ENCODE data around the gene RUNX1.

The RUNX1 gene

DNA sequence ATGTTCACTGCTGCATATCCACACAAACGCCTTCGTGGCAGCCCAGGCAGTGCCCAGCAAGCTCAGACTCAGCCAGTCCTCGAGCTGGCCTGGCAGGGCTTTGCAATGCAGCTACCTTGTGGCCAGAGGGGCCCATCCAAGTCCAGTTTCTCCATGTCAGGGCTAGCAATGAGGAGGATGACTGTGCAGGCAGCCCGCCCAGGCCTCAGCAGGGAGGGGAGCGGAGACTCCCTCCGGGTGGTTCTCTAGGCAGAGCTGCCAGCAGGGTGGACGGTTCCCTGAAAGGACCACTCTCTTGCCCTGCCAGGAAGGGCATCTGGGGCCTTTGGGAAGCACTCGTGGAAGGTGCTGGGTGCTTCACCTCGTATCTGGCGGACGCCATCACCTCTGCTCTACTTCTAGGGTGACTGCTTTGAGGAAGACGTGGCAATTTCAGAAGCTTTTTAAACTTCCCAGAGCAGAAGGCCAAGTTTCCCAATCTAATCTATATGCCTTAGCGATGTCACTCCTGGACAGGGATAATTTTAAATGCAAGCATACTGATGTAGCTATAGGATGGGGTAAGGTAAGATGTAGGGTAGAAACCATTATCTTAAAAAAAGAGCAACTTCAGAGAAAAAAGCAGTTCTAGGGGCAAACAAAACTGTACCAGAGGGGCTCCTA lies 56.2 kb downstream of the RUNX1 start:
- H3K36me3 ChIP-seq: no peaks in the 10 kb centered on the region
- peaks cover 29 to 32% of the 10 kb centered on the region in 2 experiments for H3K4me1 ChIP-seq (ENCODE audit: control insufficient read depth in 1 of 2, insufficient read depth in 1 of 2, low read depth in 1 of 2, low read length in 1 of 2)
- H3K4me3 ChIP-seq (ENCODE audit: low read depth in 1 of 2, low read length in 1 of 2): no peak overlapping the region
- H3K27me3 ChIP-seq: no peaks in the 10 kb centered on the region
- TF ChIP-seq, protein P1, sequence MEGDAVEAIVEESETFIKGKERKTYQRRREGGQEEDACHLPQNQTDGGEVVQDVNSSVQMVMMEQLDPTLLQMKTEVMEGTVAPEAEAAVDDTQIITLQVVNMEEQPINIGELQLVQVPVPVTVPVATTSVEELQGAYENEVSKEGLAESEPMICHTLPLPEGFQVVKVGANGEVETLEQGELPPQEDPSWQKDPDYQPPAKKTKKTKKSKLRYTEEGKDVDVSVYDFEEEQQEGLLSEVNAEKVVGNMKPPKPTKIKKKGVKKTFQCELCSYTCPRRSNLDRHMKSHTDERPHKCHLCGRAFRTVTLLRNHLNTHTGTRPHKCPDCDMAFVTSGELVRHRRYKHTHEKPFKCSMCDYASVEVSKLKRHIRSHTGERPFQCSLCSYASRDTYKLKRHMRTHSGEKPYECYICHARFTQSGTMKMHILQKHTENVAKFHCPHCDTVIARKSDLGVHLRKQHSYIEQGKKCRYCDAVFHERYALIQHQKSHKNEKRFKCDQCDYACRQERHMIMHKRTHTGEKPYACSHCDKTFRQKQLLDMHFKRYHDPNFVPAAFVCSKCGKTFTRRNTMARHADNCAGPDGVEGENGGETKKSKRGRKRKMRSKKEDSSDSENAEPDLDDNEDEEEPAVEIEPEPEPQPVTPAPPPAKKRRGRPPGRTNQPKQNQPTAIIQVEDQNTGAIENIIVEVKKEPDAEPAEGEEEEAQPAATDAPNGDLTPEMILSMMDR (IDR thresholded peaks at IDR 0.05): no peak
- H3K9me3 ChIP-seq: no peaks in the 10 kb centered on the region
- H3K27ac ChIP-seq: no peak overlapping the region

DNA sequence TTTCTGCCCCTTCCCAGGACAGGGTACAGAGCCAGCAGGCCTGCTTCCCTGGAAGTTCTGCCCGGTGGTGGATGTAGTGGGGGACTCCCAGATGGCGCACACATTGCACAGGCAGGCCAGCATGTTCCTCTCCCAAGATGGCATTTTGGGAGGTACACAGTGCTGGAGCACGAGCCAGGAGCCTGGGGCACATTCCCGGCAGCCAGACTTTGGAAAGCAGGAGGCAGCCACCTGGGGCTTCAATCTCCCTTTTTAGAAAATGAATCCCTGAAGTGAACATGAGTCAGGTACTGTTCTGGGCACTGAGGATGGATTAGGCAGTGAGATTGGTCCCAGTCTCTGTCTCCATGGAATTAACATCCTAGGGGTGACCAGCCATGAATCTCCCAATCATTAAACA lies 56.9 kb downstream of the RUNX1 start:
- Histone ChIP-seq H3K27ac (no peak overlapping the region), H3K36me3 (no peaks in the 10 kb centered on the region), H3K9me3 (no peaks in the 10 kb centered on the region), H3K4me1 (ENCODE audit: control insufficient read depth in 1 of 2, insufficient read depth in 1 of 2, low read depth in 1 of 2, low read length in 1 of 2) (peaks cover 25 to 28% of the 10 kb centered on the region in 2 experiments), H3K27me3 (no peaks in the 10 kb centered on the region), H3K4me3 (ENCODE audit: low read depth in 1 of 2, low read length in 1 of 2) (no peak overlapping the region)
- TF ChIP-seq, protein P1 (IDR thresholded peaks at IDR 0.05): no peak

DNA sequence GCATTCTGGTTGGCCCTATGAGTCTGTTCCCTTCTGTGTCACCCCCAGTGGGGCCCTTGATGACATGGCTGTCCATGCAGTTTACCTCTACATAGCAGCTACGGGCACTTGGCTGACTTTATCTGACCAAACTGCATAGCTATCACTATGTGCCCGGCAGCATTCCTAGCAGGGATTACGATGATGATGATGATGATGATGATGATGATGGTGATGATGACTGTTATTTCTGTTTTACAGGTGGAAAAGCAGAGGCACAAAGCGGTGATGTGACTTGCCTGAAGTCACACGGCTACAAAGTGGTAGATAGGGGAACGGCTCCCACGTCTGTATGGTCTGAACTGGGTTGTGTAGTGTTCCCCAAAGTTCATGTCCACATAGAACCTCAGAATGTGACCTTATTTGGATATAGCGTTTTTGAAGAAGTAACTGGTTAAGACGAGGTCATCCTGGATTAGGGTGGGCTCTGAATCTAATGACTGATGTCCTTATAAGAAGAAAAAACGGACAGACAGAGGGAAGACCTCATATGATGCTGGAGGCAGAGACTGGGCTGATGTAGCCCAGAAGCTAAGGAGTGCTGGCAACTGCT lies 57.6 kb downstream of the RUNX1 start:
- Histone ChIP-seq H3K27ac (no peak overlapping the region), H3K36me3 (peaks cover 6% of the 10 kb centered on the region), H3K27me3 (no peaks in the 10 kb centered on the region), H3K4me3 (ENCODE audit: low read depth in 1 of 2, low read length in 1 of 2) (no peak overlapping the region), H3K4me1 (ENCODE audit: control insufficient read depth in 1 of 2, insufficient read depth in 1 of 2, low read depth in 1 of 2, low read length in 1 of 2) (peaks cover 18 to 21% of the 10 kb centered on the region in 2 experiments), H3K9me3 (no peaks in the 10 kb centered on the region)
- TF ChIP-seq, protein P1 (IDR thresholded peaks at IDR 0.05): no peak

DNA sequence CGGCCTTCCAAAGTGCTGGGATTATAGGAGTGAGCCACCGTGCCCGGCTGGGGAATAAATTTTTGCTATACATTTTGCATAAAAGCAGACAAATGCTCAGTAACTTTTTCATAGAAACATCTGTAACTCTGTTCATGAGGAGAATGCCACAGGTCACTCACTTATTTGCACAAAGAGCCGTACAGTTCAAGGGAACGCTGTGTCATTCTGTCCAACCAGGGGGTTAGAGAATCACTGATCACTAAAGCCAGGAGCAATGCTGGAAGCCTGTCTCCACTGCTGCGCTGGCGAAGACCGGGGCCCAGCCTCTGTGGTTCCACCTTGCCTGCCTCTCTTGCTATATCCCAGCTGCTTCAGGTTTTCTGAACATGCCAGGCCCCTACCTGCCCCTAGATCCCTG lies 58.3 kb downstream of the RUNX1 start:
- Histone ChIP-seq H3K36me3 (peaks cover 9% of the 10 kb centered on the region), H3K4me1 (ENCODE audit: control insufficient read depth in 1 of 2, insufficient read depth in 1 of 2, low read depth in 1 of 2, low read length in 1 of 2) (peaks cover 15 to 16% of the 10 kb centered on the region in 2 experiments), H3K27ac (no peak overlapping the region), H3K9me3 (no peaks in the 10 kb centered on the region), H3K4me3 (ENCODE audit: low read depth in 1 of 2, low read length in 1 of 2) (no peak overlapping the region), H3K27me3 (no peaks in the 10 kb centered on the region)
- TF ChIP-seq, protein P1 (IDR thresholded peaks at IDR 0.05): no peak

DNA sequence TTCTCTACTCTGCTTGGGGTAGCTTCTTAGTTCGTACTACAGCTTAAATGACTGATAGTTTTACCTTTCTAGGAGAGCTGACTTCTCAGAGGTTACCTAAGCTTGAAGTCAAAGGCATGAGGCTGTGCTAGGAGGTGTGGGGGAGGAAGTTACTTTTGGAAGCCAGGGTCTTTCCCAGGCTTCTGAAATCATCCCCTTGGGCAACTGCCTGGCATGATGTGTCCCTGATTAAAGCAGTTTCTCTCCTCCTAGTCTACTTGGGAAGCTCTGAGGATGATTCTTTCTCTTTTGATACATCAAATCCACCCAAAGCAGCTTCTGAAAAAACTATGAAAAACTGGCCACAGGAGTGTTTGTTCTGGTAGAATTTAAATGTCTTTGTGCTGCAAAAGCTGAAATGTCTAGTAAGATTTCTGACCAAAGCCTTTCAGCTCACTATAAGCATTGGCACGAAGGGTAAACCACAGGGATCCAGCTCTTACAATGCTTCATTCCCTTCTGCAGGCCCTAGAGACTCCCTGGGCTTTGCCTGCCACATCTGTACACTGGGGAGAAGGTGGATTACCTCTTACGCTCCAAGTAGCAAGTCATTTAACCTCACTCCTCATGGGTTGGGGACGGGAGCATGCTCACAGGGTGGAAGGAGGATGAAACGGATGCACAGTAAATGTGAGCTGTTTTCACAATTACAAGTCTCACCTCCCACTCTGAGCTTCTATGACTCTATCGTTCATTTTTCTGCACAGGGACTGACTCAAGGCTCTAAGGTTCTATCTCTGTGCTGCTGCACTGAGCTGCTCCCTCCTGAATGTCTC lies 59.6 kb downstream of the RUNX1 start:
- Histone ChIP-seq H3K9me3 (no peaks in the 10 kb centered on the region), H3K36me3 (peaks cover 9% of the 10 kb centered on the region), H3K27me3 (no peaks in the 10 kb centered on the region), H3K4me1 (ENCODE audit: control insufficient read depth in 1 of 2, insufficient read depth in 1 of 2, low read depth in 1 of 2, low read length in 1 of 2) (peaks cover 13 to 18% of the 10 kb centered on the region in 2 experiments), H3K27ac (peak overlapping the region; percentile 2), H3K4me3 (ENCODE audit: low read depth in 1 of 2, low read length in 1 of 2) (no peak overlapping the region)
- TF ChIP-seq, protein P1 (IDR thresholded peaks at IDR 0.05): no peak
